ENCODE results near the gene INPP5D. TPM values are rescaled to one million over a fixed set of nuclear protein-coding genes. Genes with fewer than 3 reads are reported as not detected.

The INPP5D gene
- polyA plus RNA-seq, 1 of the 3 experiments (the other 2 are of a cell fraction) = 1.3 TPM

GRCh38 chr2:233243348-233243747, 183.2 kb downstream of the INPP5D start:
- no peak overlapping the region for H3K27ac ChIP-seq (ENCODE audit: low read depth in 2 of 2, low read length in 1 of 2)
- ChIA-PET POLR2A (no interaction called here), CTCF (interaction anchor here (1.0 kb wide), 1 partner anchor 189 kb away, joined by 3 read pairs; no protein-coding TSS in a partner anchor)
- H3K9ac ChIP-seq = no peak overlapping the region
- H3K9me3 ChIP-seq = no peaks in the 10 kb centered on the region
- no peaks in the 10 kb centered on the region for H3K9me2 ChIP-seq
- WGBS (ENCODE audit: low lambda C conversion rate) = 88% methylated on average over 4 of the region's 4 CpGs
- no peaks in the 10 kb centered on the region for H3K27me3 ChIP-seq (ENCODE audit: insufficient read depth)
- TF ChIP-seq SIN3A (IDR thresholded peaks at IDR 0.05; ENCODE audit: borderline replicate concordance, low read depth, low read length) (no peak), YY1 (IDR thresholded peaks at IDR 0.05; ENCODE audit: low read depth) (no peak), NRF1 (IDR thresholded peaks at IDR 0.05; ENCODE audit: low read depth, low read length) (no peak), FOSL2 (IDR thresholded peaks at IDR 0.05; ENCODE audit: borderline replicate concordance, low read depth) (no peak), TEAD4 (IDR thresholded peaks at IDR 0.05; ENCODE audit: borderline replicate concordance, insufficient read depth) (no peak)
- no peak for DNase-seq
- no peaks in the 10 kb centered on the region for H3K36me3 ChIP-seq (replicated peaks in 1 of 2; ENCODE audit: control insufficient read depth in 1 of 2, insufficient read depth in 2 of 2, low read length in 1 of 2)
- no peaks in the 10 kb centered on the region for H3K4me1 ChIP-seq (ENCODE audit: control insufficient read depth in 1 of 2, insufficient read depth in 2 of 2, low read depth in 1 of 2, low read length in 1 of 2)
- no peak overlapping the region for H3K4me3 ChIP-seq (ENCODE audit: low read depth in 2 of 2, low read length in 1 of 2)
- H3K79me2 ChIP-seq (ENCODE audit: insufficient read depth) = no peaks in the 10 kb centered on the region
- no peak overlapping the region for H2AFZ ChIP-seq (ENCODE audit: low read depth)
- peaks cover 4% of the 10 kb centered on the region for H3F3A ChIP-seq (replicated peaks; ENCODE audit: insufficient read depth)
- no peak overlapping the region for H3K4me2 ChIP-seq
- H4K20me1 ChIP-seq (ENCODE audit: insufficient read depth) = no peaks in the 10 kb centered on the region

GRCh38 chr2:233244818-233245217, 184.7 kb downstream of the INPP5D start:
- H3K9me3 ChIP-seq = no peaks in the 10 kb centered on the region
- CTCF ChIA-PET = interaction anchor here (0.6 kb wide), 1 partner anchor 633 kb away, joined by 3 read pairs; no protein-coding TSS in a partner anchor
- H3K4me3 ChIP-seq (ENCODE audit: low read depth in 2 of 2, low read length in 1 of 2) = no peak overlapping the region
- H3K4me1 ChIP-seq (ENCODE audit: control insufficient read depth in 1 of 2, insufficient read depth in 2 of 2, low read depth in 1 of 2, low read length in 1 of 2) = no peaks in the 10 kb centered on the region
- H2AFZ ChIP-seq (ENCODE audit: low read depth) = no peak overlapping the region
- no peak overlapping the region for H3K4me2 ChIP-seq
- H3K27ac ChIP-seq (ENCODE audit: low read depth in 2 of 2, low read length in 1 of 2) = 0 out of 4 replicates have a peak overlapping the region, but pooled peaks of 1 of the 2 experiments have one; percentile 7
- no peak for DNase-seq
- 11% methylated on average over 5 of the region's 5 CpGs for WGBS (ENCODE audit: low lambda C conversion rate)
- no peaks in the 10 kb centered on the region for H4K20me1 ChIP-seq (ENCODE audit: insufficient read depth)
- H3K79me2 ChIP-seq (ENCODE audit: insufficient read depth) = no peaks in the 10 kb centered on the region
- no peaks in the 10 kb centered on the region for H3K9me2 ChIP-seq
- H3K9ac ChIP-seq = no peak overlapping the region
- no peaks in the 10 kb centered on the region for H3K27me3 ChIP-seq (ENCODE audit: insufficient read depth)
- no peaks in the 10 kb centered on the region for H3K36me3 ChIP-seq (replicated peaks in 1 of 2; ENCODE audit: control insufficient read depth in 1 of 2, insufficient read depth in 2 of 2, low read length in 1 of 2)
- H3F3A ChIP-seq (replicated peaks; ENCODE audit: insufficient read depth) = peaks cover 4% of the 10 kb centered on the region
- POLR2A ChIA-PET = no interaction called here
- TF ChIP-seq RXRA (IDR thresholded peaks at IDR 0.05; ENCODE audit: borderline replicate concordance, low read depth) = no peak
- TF ChIP-seq MAX (IDR thresholded peaks at IDR 0.05; ENCODE audit: low read depth) = no peak
- no peak for TF ChIP-seq CTCF (IDR thresholded peaks at IDR 0.05)
- TF ChIP-seq FOSL2 (IDR thresholded peaks at IDR 0.05; ENCODE audit: borderline replicate concordance, low read depth) = 0 out of 2 replicates have a peak, but pooled peaks have one; percentile 32
- TF ChIP-seq POLR2AphosphoS5 (IDR thresholded peaks at IDR 0.05; ENCODE audit: low read depth, low read length) = no peak
- TF ChIP-seq SIN3A (IDR thresholded peaks at IDR 0.05; ENCODE audit: borderline replicate concordance, low read depth, low read length) = no peak
- TF ChIP-seq NFIC (IDR thresholded peaks at IDR 0.05; ENCODE audit: borderline replicate concordance) = no peak
- no peak for TF ChIP-seq PBX3 (IDR thresholded peaks at IDR 0.05)
- no peak for TF ChIP-seq JUND (IDR thresholded peaks at IDR 0.05)
